ENCODE measurements around the gene DAPK2.

- no peak for TF ChIP-seq BHLHE40 (IDR thresholded peaks at IDR 0.05; ENCODE audit: low read depth, low read length)
- no peak for TF ChIP-seq EP300 (IDR thresholded peaks at IDR 0.05)
- no peak for TF ChIP-seq CTCF (IDR thresholded peaks at IDR 0.05)
- no peak for TF ChIP-seq USF2 (IDR thresholded peaks at IDR 0.05)
- TF ChIP-seq RFX5 (IDR thresholded peaks at IDR 0.05), result no peak
- TF ChIP-seq MYC (IDR thresholded peaks at IDR 0.05; ENCODE audit: borderline replicate concordance, low read length), result no peak
Measured at GRCh38 chr15:64058279-64058678, 12.0 kb upstream of the DAPK2 start.

All from A549 (cell line).